Mesendoderm (in vitro differentiated cells): ENCODE data around the gene KRTCAP2.
"Not testable (repeated sequence)": the region's sequence is repeated elsewhere in the genome, so short reads cannot be mapped to it uniquely, and the experiment has no call there.

Source experiments
- DNase-seq: peaks from one replicate; pipeline ENCODE4 v3.0.0; 2013
- H2AK5ac ChIP-seq: 2 replicates; pipeline ENCODE4 v1.6.1; 2013; ENCODE audit warnings: low read length, inconsistent platforms
- H2BK120ac ChIP-seq: 2 replicates; pipeline ENCODE4 v1.6.1; 2013; ENCODE audit warnings: low read depth, mild to moderate bottlenecking, low read length, moderate library complexity, mixed read lengths
- H2BK15ac ChIP-seq: replicated peaks from 2 replicates; pipeline ENCODE4 v1.6.1; 2013; ENCODE audit warnings: low read depth, mild to moderate bottlenecking, moderate library complexity
- H2BK5ac ChIP-seq: 2 replicates; pipeline ENCODE4 v1.6.1; 2013; ENCODE audit warnings: low read length, inconsistent platforms
- H3K18ac ChIP-seq: 2 replicates; pipeline ENCODE4 v1.6.1; 2013; ENCODE audit warnings: mild to moderate bottlenecking, low read length, mixed read lengths
- H3K23ac ChIP-seq: one replicate; pipeline ENCODE4 v1.6.1; 2013; ENCODE audit warnings: low read length
- H3K27ac ChIP-seq: 2 replicates; pipeline ENCODE4 v1.5.1; 2013; ENCODE audit warnings: low read depth, mild to moderate bottlenecking, inconsistent platforms, low read length, moderate library complexity
- H3K27me3 ChIP-seq: 2 replicates; pipeline ENCODE4 v1.6.1; 2013; ENCODE audit warnings: low read length, control low read depth, mild to moderate bottlenecking, inconsistent platforms; ENCODE audit not compliant: insufficient read depth, poor library complexity
- H3K36me3 ChIP-seq: 2 replicates; pipeline ENCODE4 v1.6.1; 2013; ENCODE audit warnings: low read length, inconsistent platforms; ENCODE audit not compliant: control insufficient read depth, insufficient read depth
- H3K4ac ChIP-seq: one replicate; pipeline ENCODE4 v1.6.1; 2013; ENCODE audit warnings: low read depth, mild to moderate bottlenecking, low read length, moderate library complexity
- H3K4me1 ChIP-seq: 2 replicates; pipeline ENCODE4 v1.6.1; 2013; ENCODE audit warnings: low read depth, low read length, inconsistent platforms; ENCODE audit not compliant: control insufficient read depth
- H3K4me2 ChIP-seq: 2 replicates; pipeline ENCODE4 v1.6.1; 2013; ENCODE audit warnings: low read length
- H3K4me3 ChIP-seq: 2 replicates; pipeline ENCODE4 v1.5.1; 2013; ENCODE audit warnings: mild to moderate bottlenecking, low read length
- H3K56ac ChIP-seq: one replicate; pipeline ENCODE4 v1.6.1; 2013; ENCODE audit warnings: low read length
- H3K79me1 ChIP-seq: 2 replicates; pipeline ENCODE4 v1.6.1; 2013; ENCODE audit warnings: low read length, inconsistent platforms
- H3K79me2 ChIP-seq: 2 replicates; pipeline ENCODE4 v1.6.1; 2013; ENCODE audit warnings: mild to moderate bottlenecking, low read length; ENCODE audit not compliant: control insufficient read depth, insufficient read depth
- H3K9ac ChIP-seq: 2 replicates; pipeline ENCODE4 v1.6.1; 2013; ENCODE audit warnings: low read length, inconsistent platforms
- H4K5ac ChIP-seq: one replicate; pipeline ENCODE4 v1.6.1; 2013; ENCODE audit warnings: low read length
- H4K8ac ChIP-seq: one replicate; pipeline ENCODE4 v1.6.1; 2013; ENCODE audit warnings: low read depth, mild to moderate bottlenecking, control low read depth, low read length, moderate library complexity
- WGBS: extraction: QIAGEN DNeasy Blood & Tissue Kit; methylation state at CpG from one replicate; pipeline ENCODE4 v1.1.7; 2013; ENCODE audit warnings: low lambda C conversion rate, missing lambda C conversion rate; ENCODE audit not compliant: insufficient coverage; ENCODE audit errors: extremely low coverage; 5-methylcytosine and 5-hydroxymethylcytosine counted together

Gene KRTCAP2

GRCh38 chr1:155212051-155212440, 38.9 kb upstream of the KRTCAP2 start:
- H4K5ac ChIP-seq, H3K27me3 ChIP-seq, H3K4me2 ChIP-seq, H3K18ac ChIP-seq, H3K36me3 ChIP-seq, H2BK15ac ChIP-seq, H3K23ac ChIP-seq, H3K56ac ChIP-seq, DNase-seq, H3K79me2 ChIP-seq, H2BK5ac ChIP-seq, H4K8ac ChIP-seq, H3K79me1 ChIP-seq, H3K4ac ChIP-seq, H3K4me1 ChIP-seq, H3K9ac ChIP-seq, H3K4me3 ChIP-seq, H3K27ac ChIP-seq, H2AK5ac ChIP-seq, H2BK120ac ChIP-seq: not testable (repeated sequence)
- WGBS = no CpG with 5 or more reads among the region's 7 CpGs

- not testable (repeated sequence) for H3K79me2 ChIP-seq, H2BK5ac ChIP-seq, H4K8ac ChIP-seq, H3K4me3 ChIP-seq, H3K4ac ChIP-seq, H2BK120ac ChIP-seq, H2AK5ac ChIP-seq, H3K79me1 ChIP-seq, H3K18ac ChIP-seq, H3K4me2 ChIP-seq, H3K9ac ChIP-seq, H3K27me3 ChIP-seq, H3K27ac ChIP-seq, H3K36me3 ChIP-seq, H3K56ac ChIP-seq, H3K4me1 ChIP-seq, H4K5ac ChIP-seq, H2BK15ac ChIP-seq, DNase-seq, H3K23ac ChIP-seq
- no CpG with 5 or more reads among the region's 13 CpGs for WGBS
Measured at GRCh38 chr1:155211381-155212050, 38.4 kb upstream of the KRTCAP2 start.

GRCh38 chr1:155210314-155211104, 37.4 kb upstream of the KRTCAP2 start:
- Histone ChIP-seq H3K9ac (no peak overlapping the region), H3K4ac (no peak overlapping the region), H3K27ac (no peak overlapping the region), H3K79me2 (no peaks in the 10 kb centered on the region), H2AK5ac (no peak overlapping the region), H3K23ac (no peak overlapping the region), H3K4me3 (no peak overlapping the region), H2BK15ac (no peak overlapping the region), H2BK5ac (no peak overlapping the region), H3K18ac (no peak overlapping the region), H3K27me3 (no peaks in the 10 kb centered on the region), H4K8ac (no peak overlapping the region), H3K36me3 (no peaks in the 10 kb centered on the region), H3K4me2 (no peak overlapping the region), H3K56ac (no peak overlapping the region), H3K79me1 (no peaks in the 10 kb centered on the region), H3K4me1 (peaks cover 7% of the 10 kb centered on the region), H4K5ac (no peak overlapping the region), H2BK120ac (no peak overlapping the region)
- no CpG with 5 or more reads among the region's 4 CpGs for WGBS
- no peak for DNase-seq

- H3K23ac ChIP-seq = no peak overlapping the region
- H3K18ac ChIP-seq = peak overlapping the region; percentile 31
- H2BK120ac ChIP-seq = peak overlapping the region; percentile 4
- H2AK5ac ChIP-seq = peak overlapping the region; percentile 6
- no peaks in the 10 kb centered on the region for H3K27me3 ChIP-seq
- peak overlapping the region; percentile 98 for H3K56ac ChIP-seq
- no peaks in the 10 kb centered on the region for H3K36me3 ChIP-seq
- peak overlapping the region; percentile 71 for H4K5ac ChIP-seq
- H3K27ac ChIP-seq = peak overlapping the region; percentile 49
- no peak overlapping the region for H2BK15ac ChIP-seq
- H2BK5ac ChIP-seq = no peak overlapping the region
- no peaks in the 10 kb centered on the region for H3K79me2 ChIP-seq
- no CpG with 5 or more reads among the region's 13 CpGs for WGBS
- H3K4ac ChIP-seq = peak overlapping the region; percentile 57
- no peak for DNase-seq
- no peaks in the 10 kb centered on the region for H3K79me1 ChIP-seq
- H3K9ac ChIP-seq = peak overlapping the region; percentile 74
- H4K8ac ChIP-seq = peak overlapping the region; percentile 91
- H3K4me1 ChIP-seq = peaks cover 7% of the 10 kb centered on the region
- H3K4me2 ChIP-seq = peak overlapping the region; percentile 76
- peak overlapping the region; percentile 54 for H3K4me3 ChIP-seq
Measured at GRCh38 chr1:155209312-155209721, 36.2 kb upstream of the KRTCAP2 start.

- no peaks in the 10 kb centered on the region for H3K27me3 ChIP-seq
- peak within 1 kb of the TSS; percentile 91 for H3K4me2 ChIP-seq
- peak within 1 kb of the TSS; percentile 61 for H3K4ac ChIP-seq
- no CpG with 5 or more reads among the region's 64 CpGs for WGBS
- H2BK5ac ChIP-seq = peak within 1 kb of the TSS; percentile 65
- H3K56ac ChIP-seq = peak within 1 kb of the TSS; percentile 98
- H3K18ac ChIP-seq = peak within 1 kb of the TSS; percentile 44
- H4K5ac ChIP-seq = peak within 1 kb of the TSS; percentile 71
- H3K23ac ChIP-seq = no peak within 1 kb of the TSS
- H2AK5ac ChIP-seq = peak within 1 kb of the TSS; percentile 6
- peaks cover 7% of the 10 kb centered on the region for H3K4me1 ChIP-seq
- peak; percentile 96 for DNase-seq
- H2BK15ac ChIP-seq = no peak within 1 kb of the TSS
- peak within 1 kb of the TSS; percentile 79 for H3K9ac ChIP-seq
- no peaks in the 10 kb centered on the region for H3K79me2 ChIP-seq
- no peaks in the 10 kb centered on the region for H3K36me3 ChIP-seq
- H3K79me1 ChIP-seq = no peaks in the 10 kb centered on the region
- peak within 1 kb of the TSS; percentile 64 for H3K4me3 ChIP-seq
- peak within 1 kb of the TSS; percentile 16 for H2BK120ac ChIP-seq
- peak within 1 kb of the TSS; percentile 65 for H3K27ac ChIP-seq
- peak within 1 kb of the TSS; percentile 91 for H4K8ac ChIP-seq
Measured at GRCh38 chr1:155208541-155209311, 35.6 kb upstream of the KRTCAP2 start, which contains the start of gene MTX1. Gene MTX1 (plus strand): TSS chr1:155208695. CDS start chr1:155208805, 110 bp downstream.
